T-helper 2 cell treated with Interferon-gamma antibody and Interleukin-4, amounts not matched to agents 5 μg/mL and 100 μg/mL, for 36 hours (primary cell): ENCODE data around the gene C1QTNF4.
"Not testable (repeated sequence)": the region's sequence is repeated elsewhere in the genome, so short reads cannot be mapped to it uniquely, and the experiment has no call there.

Source experiments
- DNase-seq: peaks from one replicate; pipeline ENCODE4 v3.0.0; 2021; ENCODE audit warnings: low spot score
- H3K27ac Mint-ChIP-seq: one replicate; pipeline ENCODE4 v1.8.0; 2021; ENCODE audit warnings: mild to moderate bottlenecking, mixed read lengths
- H3K27me3 Mint-ChIP-seq: one replicate; pipeline ENCODE4 v1.8.0; 2021; ENCODE audit warnings: low read depth, mixed read lengths
- H3K36me3 Mint-ChIP-seq: one replicate; pipeline ENCODE4 v1.8.0; 2021; ENCODE audit warnings: low read depth, mixed read lengths
- H3K4me1 Mint-ChIP-seq: one replicate; pipeline ENCODE4 v1.8.0; 2021; ENCODE audit warnings: low read depth, mixed read lengths
- H3K4me3 Mint-ChIP-seq: one replicate; pipeline ENCODE4 v1.8.0; 2022; ENCODE audit warnings: mild to moderate bottlenecking, moderate library complexity, mixed read lengths
- H3K9me3 Mint-ChIP-seq: one replicate; pipeline ENCODE4 v1.8.0; 2021; ENCODE audit warnings: mixed read lengths

Gene C1QTNF4

GRCh38 chr11:47593934-47594855, at the start of gene C1QTNF4:
C1QTNF4 (minus strand) TSS chr11:47594411; CDS start chr11:47590810, 3,601 bp downstream.
- Mint-ChIP-seq H3K27ac (no peak within 1 kb of the TSS), H3K4me1 (peaks cover 8% of the 10 kb centered on the region), H3K36me3 (no peaks in the 10 kb centered on the region), H3K4me3 (no peak within 1 kb of the TSS), H3K9me3 (no peaks in the 10 kb centered on the region), H3K27me3 (peaks cover 32% of the 10 kb centered on the region)
- DNase-seq = no peak

DNA sequence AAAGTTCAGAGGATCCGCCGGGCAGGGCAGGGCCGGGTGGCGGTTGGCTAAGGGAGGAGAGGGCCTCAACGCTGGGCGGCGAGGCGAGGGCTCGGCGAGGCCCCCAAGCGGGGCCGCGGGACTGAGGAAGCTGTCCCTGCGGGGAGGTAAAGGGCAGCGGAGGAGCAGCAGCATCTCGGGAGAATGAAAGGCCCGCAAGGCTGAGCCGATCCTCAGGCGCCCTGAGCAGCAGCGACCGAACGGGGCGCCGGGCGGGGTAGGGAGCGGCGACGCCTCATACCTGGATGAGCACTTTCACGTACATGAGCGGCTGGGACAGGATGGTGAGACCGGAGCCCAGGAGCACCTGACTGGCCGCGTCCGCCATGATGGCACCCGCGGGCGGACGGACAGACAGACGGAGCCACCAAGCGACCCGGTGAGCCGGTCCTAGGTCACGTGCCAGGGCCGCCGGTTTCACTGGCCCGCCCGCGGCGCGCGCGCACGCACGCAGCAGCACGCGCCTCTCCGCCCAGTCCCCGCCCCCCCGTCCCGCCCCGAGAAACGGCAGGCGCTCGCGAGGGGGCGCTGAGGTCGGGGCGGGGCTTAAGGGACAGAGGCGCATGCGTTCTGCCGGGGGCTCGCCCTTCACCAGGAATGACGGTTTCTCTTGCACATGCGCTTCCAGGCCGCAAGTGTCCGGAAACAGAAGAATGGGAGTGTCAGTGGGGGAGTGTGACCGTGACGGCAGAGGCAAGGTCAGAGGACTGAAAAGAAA, 48.1 kb upstream of the C1QTNF4 start, which contains the start of gene MTCH2:
Gene MTCH2, minus strand, starts transcription at position 461 of the 757 bp plus-strand sequence. Its CDS starts 94 bp downstream, at position 367.
- H3K4me1 Mint-ChIP-seq = peaks cover 17% of the 10 kb centered on the region
- H3K36me3 Mint-ChIP-seq = peaks cover 16% of the 10 kb centered on the region
- peak; percentile 96 for DNase-seq
- peak within 1 kb of the TSS; percentile 90 for H3K4me3 Mint-ChIP-seq
- no peaks in the 10 kb centered on the region for H3K27me3 Mint-ChIP-seq
- peak within 1 kb of the TSS; percentile 94 for H3K27ac Mint-ChIP-seq
- H3K9me3 Mint-ChIP-seq = no peaks in the 10 kb centered on the region

GRCh38 chr11:47641600-47642098, 47.4 kb upstream of the C1QTNF4 start:
- Mint-ChIP-seq H3K36me3 (peaks cover 19% of the 10 kb centered on the region), H3K4me3 (peak overlapping the region; percentile 90), H3K27me3 (no peaks in the 10 kb centered on the region), H3K27ac (peak overlapping the region; percentile 91), H3K9me3 (no peaks in the 10 kb centered on the region), H3K4me1 (peaks cover 17% of the 10 kb centered on the region)
- no peak for DNase-seq

DNA sequence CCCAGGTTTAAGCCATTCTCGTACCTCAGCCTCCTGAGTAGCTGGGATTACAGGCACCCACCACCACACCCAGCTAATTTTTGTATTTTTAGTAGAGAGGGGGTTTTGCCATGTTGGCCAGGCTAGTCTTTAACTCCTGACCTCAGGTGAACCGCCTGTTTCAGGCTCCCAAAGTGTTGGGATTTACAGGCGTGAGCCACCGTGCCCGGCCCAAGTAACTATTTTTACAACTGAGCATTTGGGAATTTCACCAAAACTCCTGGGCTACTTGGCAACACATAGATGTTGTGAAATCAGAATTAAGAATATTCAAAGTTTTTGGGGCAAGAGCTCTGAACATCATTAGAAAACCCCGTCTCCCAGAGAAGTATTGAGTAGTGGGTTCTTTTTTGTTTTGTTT, 46.3 kb upstream of the C1QTNF4 start:
- peaks cover 26% of the 10 kb centered on the region for H3K36me3 Mint-ChIP-seq
- not testable (repeated sequence) for H3K27me3 Mint-ChIP-seq, H3K9me3 Mint-ChIP-seq, DNase-seq, H3K27ac Mint-ChIP-seq
- peaks cover 17% of the 10 kb centered on the region for H3K4me1 Mint-ChIP-seq
- peak overlapping the region; percentile 90 for H3K4me3 Mint-ChIP-seq

GRCh38 chr11:47636331-47636730, 42.1 kb upstream of the C1QTNF4 start:
- DNase-seq, H3K27ac Mint-ChIP-seq, H3K9me3 Mint-ChIP-seq, H3K4me3 Mint-ChIP-seq, H3K27me3 Mint-ChIP-seq: not testable (repeated sequence)
- Mint-ChIP-seq H3K36me3 (peaks cover 46% of the 10 kb centered on the region), H3K4me1 (peaks cover 10% of the 10 kb centered on the region)

- no peak for DNase-seq
- H3K27me3 Mint-ChIP-seq = no peaks in the 10 kb centered on the region
- H3K4me1 Mint-ChIP-seq = no peaks in the 10 kb centered on the region
- no peak overlapping the region for H3K4me3 Mint-ChIP-seq
- H3K27ac Mint-ChIP-seq = no peak overlapping the region
- H3K36me3 Mint-ChIP-seq = peaks cover 65% of the 10 kb centered on the region
- H3K9me3 Mint-ChIP-seq = no peaks in the 10 kb centered on the region
Observed at GRCh38 chr11:47631473-47631872, 37.3 kb upstream of the C1QTNF4 start.

- no peaks in the 10 kb centered on the region for H3K9me3 Mint-ChIP-seq
- no peaks in the 10 kb centered on the region for H3K4me1 Mint-ChIP-seq
- no peak overlapping the region for H3K27ac Mint-ChIP-seq
- DNase-seq = no peak
- H3K4me3 Mint-ChIP-seq = no peak overlapping the region
- no peaks in the 10 kb centered on the region for H3K27me3 Mint-ChIP-seq
- H3K36me3 Mint-ChIP-seq = peaks cover 55% of the 10 kb centered on the region
Observed at GRCh38 chr11:47628026-47628425, 33.8 kb upstream of the C1QTNF4 start.

- peaks cover 52% of the 10 kb centered on the region for H3K36me3 Mint-ChIP-seq
- no peaks in the 10 kb centered on the region for H3K4me1 Mint-ChIP-seq
- no peaks in the 10 kb centered on the region for H3K9me3 Mint-ChIP-seq
- H3K27ac Mint-ChIP-seq = no peak overlapping the region
- H3K4me3 Mint-ChIP-seq = no peak overlapping the region
- H3K27me3 Mint-ChIP-seq = no peaks in the 10 kb centered on the region
- DNase-seq = no peak
Observed at GRCh38 chr11:47626234-47626633, 32.0 kb upstream of the C1QTNF4 start.

GRCh38 chr11:47620836-47621378, 26.7 kb upstream of the C1QTNF4 start:
- Mint-ChIP-seq H3K4me3 (no peak overlapping the region), H3K36me3 (peaks cover 35% of the 10 kb centered on the region), H3K4me1 (peaks cover 8% of the 10 kb centered on the region), H3K27ac (no peak overlapping the region), H3K9me3 (no peaks in the 10 kb centered on the region), H3K27me3 (no peaks in the 10 kb centered on the region)
- DNase-seq = no peak

GRCh38 chr11:47617417-47617809, 23.2 kb upstream of the C1QTNF4 start:
- Mint-ChIP-seq H3K36me3 (peaks cover 20% of the 10 kb centered on the region), H3K4me1 (peaks cover 8% of the 10 kb centered on the region), H3K27ac (no peak overlapping the region), H3K4me3 (no peak overlapping the region), H3K27me3 (no peaks in the 10 kb centered on the region), H3K9me3 (no peaks in the 10 kb centered on the region)
- DNase-seq = no peak

- Mint-ChIP-seq H3K4me3 (no peak overlapping the region), H3K27me3 (no peaks in the 10 kb centered on the region), H3K36me3 (peaks cover 20% of the 10 kb centered on the region), H3K9me3 (no peaks in the 10 kb centered on the region), H3K4me1 (peaks cover 8% of the 10 kb centered on the region), H3K27ac (no peak overlapping the region)
- DNase-seq = no peak
Observed at GRCh38 chr11:47616726-47617416, 22.7 kb upstream of the C1QTNF4 start.

- DNase-seq = no peak
- peaks cover 23% of the 10 kb centered on the region for H3K36me3 Mint-ChIP-seq
- no peaks in the 10 kb centered on the region for H3K27me3 Mint-ChIP-seq
- H3K4me1 Mint-ChIP-seq = peaks cover 13% of the 10 kb centered on the region
- no peak overlapping the region for H3K4me3 Mint-ChIP-seq
- no peak overlapping the region for H3K27ac Mint-ChIP-seq
- H3K9me3 Mint-ChIP-seq = no peaks in the 10 kb centered on the region
Observed at GRCh38 chr11:47615249-47615648, 21.0 kb upstream of the C1QTNF4 start.

GRCh38 chr11:47611348-47611794, 17.2 kb upstream of the C1QTNF4 start:
- peaks cover 13% of the 10 kb centered on the region for H3K36me3 Mint-ChIP-seq
- DNase-seq = no peak
- H3K4me1 Mint-ChIP-seq = peaks cover 9% of the 10 kb centered on the region
- no peaks in the 10 kb centered on the region for H3K27me3 Mint-ChIP-seq
- no peak overlapping the region for H3K27ac Mint-ChIP-seq
- H3K9me3 Mint-ChIP-seq = no peaks in the 10 kb centered on the region
- no peak overlapping the region for H3K4me3 Mint-ChIP-seq
